GM21390 (cell line): Measurements from ENCODE around the gene CBX8.

Experiments
- ATAC-seq: cut with Tn5 transposase; IDR thresholded peaks from one replicate; pipeline ENCODE4 v1.9.1; 2021; ENCODE audit not compliant: unreplicated experiment

Gene CBX8

GRCh38 chr17:79835953-79836509 lies 39.2 kb upstream of the CBX8 start:
- no peak for ATAC-seq

GRCh38 chr17:79835470-79835899 lies 38.6 kb upstream of the CBX8 start:
- no peak for ATAC-seq

- no peak for ATAC-seq
Measured at GRCh38 chr17:79834565-79835469, 37.9 kb upstream of the CBX8 start.

- ATAC-seq = no peak
Measured at GRCh38 chr17:79833744-79834564, 37.1 kb upstream of the CBX8 start.

- no peak for ATAC-seq
Measured at GRCh38 chr17:79833110-79833450, 36.2 kb upstream of the CBX8 start.

GRCh38 chr17:79832218-79833109 lies 35.6 kb upstream of the CBX8 start:
- ATAC-seq = no peak

GRCh38 chr17:79831265-79832217 lies 34.7 kb upstream of the CBX8 start:
- ATAC-seq = no peak

- no peak for ATAC-seq
Measured at GRCh38 chr17:79830763-79831264, 33.9 kb upstream of the CBX8 start.

- ATAC-seq = no peak
Measured at GRCh38 chr17:79830303-79830702, 33.4 kb upstream of the CBX8 start.

- ATAC-seq = no peak
Measured at GRCh38 chr17:79829457-79829856, 32.6 kb upstream of the CBX8 start.

- no peak for ATAC-seq
Measured at GRCh38 chr17:79829004-79829403, 32.1 kb upstream of the CBX8 start.

GRCh38 chr17:79826841-79827578 lies 30.1 kb upstream of the CBX8 start:
- no peak for ATAC-seq

- no peak for ATAC-seq
Measured at GRCh38 chr17:79826204-79826680, 29.4 kb upstream of the CBX8 start.

- ATAC-seq = no peak
Measured at GRCh38 chr17:79825580-79825921, 28.7 kb upstream of the CBX8 start.

GRCh38 chr17:79824893-79825579 lies 28.2 kb upstream of the CBX8 start:
- ATAC-seq = no peak

GRCh38 chr17:79824234-79824633 lies 27.4 kb upstream of the CBX8 start:
- ATAC-seq = no peak

GRCh38 chr17:79822583-79823124 lies 25.8 kb upstream of the CBX8 start:
- no peak for ATAC-seq
